Measurements from ENCODE around the gene HIF3A.

DNA sequence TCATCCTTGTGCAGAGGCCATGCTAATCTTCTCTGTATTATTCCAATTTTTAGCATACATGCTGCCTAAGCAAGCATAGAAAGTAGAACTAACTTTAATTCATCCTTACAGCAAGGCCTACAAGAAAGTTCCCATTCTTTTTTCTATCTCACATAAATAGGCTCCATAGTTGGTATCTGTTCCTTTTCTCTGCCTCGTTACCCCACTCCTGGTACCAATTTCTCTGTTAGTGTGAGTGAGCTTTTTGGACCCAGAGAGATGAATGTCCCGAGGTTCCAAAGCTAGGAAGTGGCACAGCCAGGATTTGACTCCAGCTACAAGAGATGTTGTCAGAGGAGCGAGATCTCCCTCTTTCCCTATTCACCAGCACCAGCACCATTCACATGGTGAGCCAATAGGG, 9.7 kb downstream of the HIF3A start:
- no peak for TF ChIP-seq POLR2AphosphoS5 (IDR thresholded peaks at IDR 0.05; ENCODE audit: low read depth, low read length)
- TF ChIP-seq TAF1 (IDR thresholded peaks at IDR 0.05; ENCODE audit: borderline replicate concordance, insufficient read depth, low read length): no peak
- no peak for TF ChIP-seq SIN3A (IDR thresholded peaks at IDR 0.05; ENCODE audit: borderline replicate concordance, insufficient read depth, low read length)
- TF ChIP-seq, protein P1, sequence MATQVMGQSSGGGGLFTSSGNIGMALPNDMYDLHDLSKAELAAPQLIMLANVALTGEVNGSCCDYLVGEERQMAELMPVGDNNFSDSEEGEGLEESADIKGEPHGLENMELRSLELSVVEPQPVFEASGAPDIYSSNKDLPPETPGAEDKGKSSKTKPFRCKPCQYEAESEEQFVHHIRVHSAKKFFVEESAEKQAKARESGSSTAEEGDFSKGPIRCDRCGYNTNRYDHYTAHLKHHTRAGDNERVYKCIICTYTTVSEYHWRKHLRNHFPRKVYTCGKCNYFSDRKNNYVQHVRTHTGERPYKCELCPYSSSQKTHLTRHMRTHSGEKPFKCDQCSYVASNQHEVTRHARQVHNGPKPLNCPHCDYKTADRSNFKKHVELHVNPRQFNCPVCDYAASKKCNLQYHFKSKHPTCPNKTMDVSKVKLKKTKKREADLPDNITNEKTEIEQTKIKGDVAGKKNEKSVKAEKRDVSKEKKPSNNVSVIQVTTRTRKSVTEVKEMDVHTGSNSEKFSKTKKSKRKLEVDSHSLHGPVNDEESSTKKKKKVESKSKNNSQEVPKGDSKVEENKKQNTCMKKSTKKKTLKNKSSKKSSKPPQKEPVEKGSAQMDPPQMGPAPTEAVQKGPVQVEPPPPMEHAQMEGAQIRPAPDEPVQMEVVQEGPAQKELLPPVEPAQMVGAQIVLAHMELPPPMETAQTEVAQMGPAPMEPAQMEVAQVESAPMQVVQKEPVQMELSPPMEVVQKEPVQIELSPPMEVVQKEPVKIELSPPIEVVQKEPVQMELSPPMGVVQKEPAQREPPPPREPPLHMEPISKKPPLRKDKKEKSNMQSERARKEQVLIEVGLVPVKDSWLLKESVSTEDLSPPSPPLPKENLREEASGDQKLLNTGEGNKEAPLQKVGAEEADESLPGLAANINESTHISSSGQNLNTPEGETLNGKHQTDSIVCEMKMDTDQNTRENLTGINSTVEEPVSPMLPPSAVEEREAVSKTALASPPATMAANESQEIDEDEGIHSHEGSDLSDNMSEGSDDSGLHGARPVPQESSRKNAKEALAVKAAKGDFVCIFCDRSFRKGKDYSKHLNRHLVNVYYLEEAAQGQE (IDR thresholded peaks at IDR 0.05; ENCODE audit: insufficient read depth in 1 of 2, low read depth in 2 of 2, low read length in 2 of 2): no peak
